Pancreas (tissue), 10 donors: Measurements from ENCODE around the gene ZNF493. TPM values are rescaled to one million over a fixed set of nuclear protein-coding genes. Genes with fewer than 3 reads are reported as not detected.

Source experiments
- ATAC-seq, 4 donors: fragments of 200-7000 bp; cut with Tn5 transposase; one replicate each; pipeline versions ENCODE4 v1.8.0 to v1.9.1; 2020; ENCODE audit warnings: mild to moderate bottlenecking in 4 of 4, moderate library complexity in 4 of 4
- DNase-seq, 6 donors: peaks; one replicate each; pipeline ENCODE4 v3.0.0-alpha.2; 2020
- FAIRE-seq: peaks from 2 replicates; lab custom pipeline; 2012; peaks lifted over from hg19 to GRCh38; lab: Jason Lieb, UNC
- H3K27ac ChIP-seq, 4 donors: fragments of 200-600 bp; sonication (generic); 1 replicate in 3 of 4; 2 replicates in 1 of 4; pipeline versions ENCODE4 v1.5.0 to v1.8.0; 2020
- H3K27me3 ChIP-seq, 4 donors: fragments of 200-600 bp; one replicate each; pipeline ENCODE4 v1.8.0; 2021
- H3K36me3 ChIP-seq, 3 donors: fragments of 200-600 bp; sonication (generic) in 1 of 3; one replicate each; pipeline versions ENCODE4 v1.5.0 to v1.8.0; 2020 to 2021
- H3K4me1 ChIP-seq, 3 donors: fragments of 200-600 bp; one replicate each; pipeline ENCODE4 v1.8.0; 2021
- H3K4me3 ChIP-seq, 4 donors: fragments of 200-600 bp; sonication (generic) in 2 of 4; one replicate each; pipeline versions ENCODE4 v1.5.0 to v1.8.0; 2020 to 2021
- H3K9me3 ChIP-seq, 4 donors: fragments of 200-600 bp; one replicate each; pipeline ENCODE4 v1.8.0; 2021
- CTCF ChIP-seq, 4 donors: fragments of 200-600 bp; sonication (generic) in 3 of 4; IDR thresholded peaks; one replicate each; pipeline versions ENCODE4 v1.5.0 to v1.8.0; 2021; ENCODE audit warnings: antibody characterized with exemption in 4 of 4
- WGBS, 2 donors: extraction: QIAGEN DNeasy Blood & Tissue Kit; methylation state at CpG; one replicate each; pipeline ENCODE4 v1.1.7; 2013; 5-methylcytosine and 5-hydroxymethylcytosine counted together
- intact Hi-C, 3 donors: fragments of 100-400 bp; cut with DNase I; formaldehyde crosslinking; loops; one replicate each; pipeline versions ENCODE4 v1.11.1 to v1.14.2; 2022
- polyA plus RNA-seq, 2 donors: library from polyadenylated mRNA; stranded (reverse); fragments of 200-250 nt; gene quantifications; one replicate each; pipeline ENCODE4 v1.2.3, GENCODE V29; 2013
- total RNA-seq, 6 donors: library from RNA; stranded (reverse); fragmentation: NEBNext Ultra II Directional in 4 of 6; extraction: Animal tissue kit (Norgen Biotek cat#: 25700) in 4 of 6; gene quantifications; one replicate each; pipeline versions ENCODE4 v1.2.1 to v1.2.4, GENCODE V29; 2021 to 2023
- donor health status: healthy with polysubstance abuse.
- donor health status: DM: no; HTN: no; CAD: no; lungs with moderate emphysema.
- donor health status: DM: no; HTN: no; CAD: no.
- donor health status: control.
- donor health status: control.
- donor health status: Bipolar disorder and iron deficiency.
- donor health status: DM: yes; HTN: yes; CAD: no.
- donor health status: DM: no; HTN: no; CAD: no.
- donor health status: DM: no; HTN: no; CAD: no.
- donor health status: DM: yes; HTN: yes; CAD: no.

ZNF493 gene
- total and polyA plus RNA-seq, 8 donors, result 9.6 to 24.1 (median 14.0) TPM

- H3K4me3 ChIP-seq, result no peak overlapping the region
- no peak overlapping the region for H3K27ac ChIP-seq
- no peak for FAIRE-seq
- intact Hi-C loops, result no loop called here
- TF ChIP-seq CTCF (IDR thresholded peaks at IDR 0.05), result no peak
- peaks cover 0 to 23% (median 9%) of the 10 kb centered on the region in 4 donors for H3K9me3 ChIP-seq
- DNase-seq, result no peak
- no peaks in the 10 kb centered on the region for H3K27me3 ChIP-seq
- ATAC-seq, result no peak
- no peaks in the 10 kb centered on the region for H3K4me1 ChIP-seq
- no peaks in the 10 kb centered on the region for H3K36me3 ChIP-seq
Measured at GRCh38 chr19:21422244-21422643, 25.3 kb downstream of the ZNF493 start.

GRCh38 chr19:21423057-21424041 is 26.4 kb downstream of the ZNF493 start:
- no peak for TF ChIP-seq CTCF (IDR thresholded peaks at IDR 0.05)
- Histone ChIP-seq H3K4me3 (no peak overlapping the region), H3K27ac (no peak overlapping the region), H3K4me1 (no peaks in the 10 kb centered on the region), H3K9me3 (peaks cover 0 to 23% (median 9%) of the 10 kb centered on the region in 4 donors), H3K36me3 (no peaks in the 10 kb centered on the region), H3K27me3 (no peaks in the 10 kb centered on the region)
- intact Hi-C loops, result no loop called here
- no peak for FAIRE-seq
- no peak for ATAC-seq
- DNase-seq, result no peak
- 98 to 100% methylated on average over 1 of the region's 1 CpG for WGBS, 2 donors

- WGBS, 2 donors, result 56 to 64% methylated on average over 5 of the region's 5 CpGs
- Histone ChIP-seq H3K36me3 (no peaks in the 10 kb centered on the region), H3K9me3 (no peaks in the 10 kb centered on the region), H3K27me3 (no peaks in the 10 kb centered on the region), H3K27ac (no peak overlapping the region), H3K4me1 (peaks cover 6 to 14% (median 12%) of the 10 kb centered on the region in 3 donors), H3K4me3 (no peak overlapping the region)
- FAIRE-seq, result no peak
- intact Hi-C loops, result no loop called here
- no peak for ATAC-seq
- no peak for TF ChIP-seq CTCF (IDR thresholded peaks at IDR 0.05)
- no peak for DNase-seq
Measured at GRCh38 chr19:21430675-21431074, 33.7 kb downstream of the ZNF493 start.

- ATAC-seq (peak; percentile 71 to 79 (median 75)), DNase-seq (peak in 4 of 6 donors; percentile 46 to 75 (median 64))
- intact Hi-C loops, result no loop called here
Measured at GRCh38 chr19:21432590-21432989, 35.7 kb downstream of the ZNF493 start.

More at GRCh38 chr19:21432590-21432989, 35.7 kb downstream of the ZNF493 start:
- Histone ChIP-seq H3K36me3 (no peaks in the 10 kb centered on the region), H3K27me3 (no peaks in the 10 kb centered on the region), H3K4me1 (peaks cover 6 to 15% (median 12%) of the 10 kb centered on the region in 3 donors), H3K9me3 (no peaks in the 10 kb centered on the region), H3K27ac (peak overlapping the region in 2 of 4 donors; percentile 26 to 67), H3K4me3 (no peak overlapping the region)
- 7 to 19% methylated on average over 2 of the region's 2 CpGs for whole genome bisulfite sequencing, 2 donors
- TF ChIP-seq CTCF (IDR thresholded peaks at IDR 0.05), result no peak
- FAIRE-seq, result no peak
